K562 (cell line): ENCODE data around the gene ANO8. TPM values are rescaled to one million over a fixed set of nuclear protein-coding genes. Genes with fewer than 3 reads are reported as not detected.

Experiments
- CREM ChIP-seq: IDR thresholded peaks from 2 replicates; pipeline ENCODE4 v1.6.1; 2014; ENCODE audit warnings: antibody characterized with exemption, low read depth
- E2F3 ChIP-seq: fragments of 250-450 bp; sonication (Bioruptor Pico); IDR thresholded peaks from 2 replicates; pipeline ENCODE4 v1.4.0; 2020; ENCODE audit warnings: mild to moderate bottlenecking
- FIP1L1 ChIP-seq: fragments of 200-400 bp; formaldehyde crosslinking; IDR thresholded peaks from 2 replicates; pipeline ENCODE4 v1.6.1; 2018; ENCODE audit warnings: mild to moderate bottlenecking, low read depth, low read length; ENCODE audit not compliant: poor library complexity, severe bottlenecking
- FOXA3 ChIP-seq, 2 experiments: fragments of 450-650 bp in 1 of 2; sonication (generic) in 1 of 2; formaldehyde crosslinking; IDR thresholded peaks in 1 of 2; conservative IDR thresholded peaks in 1 of 2; 2 replicates each; pipeline versions ENCODE4 v1.4.0 to v1.8.0; 2020 to 2022; ENCODE audit warnings: mild to moderate bottlenecking in 2 of 2, missing genetic modification reagents in 1 of 2
- LEF1 ChIP-seq: fragments of 450-650 bp; IDR thresholded peaks from 2 replicates; pipeline ENCODE4 v1.6.1; 2016; ENCODE audit warnings: mild to moderate bottlenecking
- PREB ChIP-seq: sonication (generic); formaldehyde crosslinking; IDR thresholded peaks from 2 replicates; pipeline ENCODE4 v1.8.1; 2023; ENCODE audit warnings: mild to moderate bottlenecking, missing genetic modification reagents
- SETDB1 ChIP-seq: IDR thresholded peaks from one replicate; pipeline ENCODE4 v1.6.1; 2012; ENCODE audit warnings: low read length, control low read depth, inconsistent platforms
- SMARCA4 ChIP-seq: fragments of 450-650 bp; IDR thresholded peaks from 2 replicates; pipeline ENCODE4 v1.6.1; 2016
- SREBF1 ChIP-seq: fragments of 150-350 bp; IDR thresholded peaks from 2 replicates; pipeline ENCODE4 v1.6.1; 2014; ENCODE audit warnings: antibody characterized with exemption, low read depth, low read length, borderline replicate concordance
- THAP7 ChIP-seq: fragments of 250-450 bp; sonication (Bioruptor Pico); IDR thresholded peaks from 2 replicates; pipeline ENCODE4 v1.5.0; 2021
- TRIM28 ChIP-seq: fragments of 450-650 bp; IDR thresholded peaks from 2 replicates; pipeline ENCODE4 v1.6.1; 2017
- XRCC4 ChIP-seq: IDR thresholded peaks from one replicate; pipeline ENCODE4 v1.6.1; 2011; ENCODE audit not compliant: insufficient read depth, insufficient read length; ENCODE audit errors: extremely low read depth
- ZKSCAN1 ChIP-seq: fragments of 150-350 bp; IDR thresholded peaks from 2 replicates; pipeline ENCODE4 v1.6.1; 2016; ENCODE audit warnings: low read depth, low read length
- ZNF318 ChIP-seq, 2 experiments: fragments of 450-650 bp; IDR thresholded peaks; 2 replicates each; pipeline ENCODE4 v1.6.1; 2016; ENCODE audit warnings: mild to moderate bottlenecking in 2 of 2, borderline replicate concordance in 1 of 2, low read depth in 1 of 2, moderate library complexity in 1 of 2
- ZNF444 ChIP-seq: fragments of 250-450 bp; sonication (Bioruptor Pico); IDR thresholded peaks from 2 replicates; pipeline ENCODE4 v1.4.0; 2020; ENCODE audit warnings: mild to moderate bottlenecking, moderate library complexity
- polyA plus RNA-seq, 8 experiments: library from polyadenylated mRNA; depleted of rRNA in 4 of 8; stranded (reverse) in 5 of 8; unstranded in 3 of 8; fragments of >200 nt; fragmentation: Nextera tagmentation in 2 of 8; fragmentation: Illumina TruSeq in 1 of 8; extraction: Ambion mirVana in 2 of 8; extraction: Trizol in 1 of 8; gene quantifications; 2 replicates each; pipeline versions ENCODE4 v1.2.1 to v1.2.3, GENCODE V29; 2011 to 2014; ENCODE audit warnings: inconsistent platforms in 1 of 8, missing spikeins in 1 of 8
- total RNA-seq, 7 experiments: library from RNA; depleted of rRNA in 6 of 7; stranded (reverse); fragments of >200 nt in 6 of 7; fragmentation: Illumina TruSeq in 2 of 7; extraction: Trizol in 2 of 7; gene quantifications; 2 replicates each; pipeline versions ENCODE4 v1.2.1 to v1.2.3, GENCODE V29; 2011 to 2021; ENCODE audit warnings: low replicate concordance in 1 of 7
- TF ChIP-seq, protein P1 (sequence below): IDR thresholded peaks from 2 replicates; pipeline ENCODE4 v1.6.1; 2011; ENCODE audit warnings: borderline replicate concordance, low read depth, mild to moderate bottlenecking, moderate library complexity, low read length; ENCODE audit not compliant: insufficient read depth, poor library complexity, severe bottlenecking

ANO8 gene
- total and polyA plus RNA-seq, 9 of the 15 experiments (the other 6 are each of a cell fraction or from before 2014, with no cell fraction given) = 0.07 to 7.6 (median 2.3) TPM; not detected in 1

DNA sequence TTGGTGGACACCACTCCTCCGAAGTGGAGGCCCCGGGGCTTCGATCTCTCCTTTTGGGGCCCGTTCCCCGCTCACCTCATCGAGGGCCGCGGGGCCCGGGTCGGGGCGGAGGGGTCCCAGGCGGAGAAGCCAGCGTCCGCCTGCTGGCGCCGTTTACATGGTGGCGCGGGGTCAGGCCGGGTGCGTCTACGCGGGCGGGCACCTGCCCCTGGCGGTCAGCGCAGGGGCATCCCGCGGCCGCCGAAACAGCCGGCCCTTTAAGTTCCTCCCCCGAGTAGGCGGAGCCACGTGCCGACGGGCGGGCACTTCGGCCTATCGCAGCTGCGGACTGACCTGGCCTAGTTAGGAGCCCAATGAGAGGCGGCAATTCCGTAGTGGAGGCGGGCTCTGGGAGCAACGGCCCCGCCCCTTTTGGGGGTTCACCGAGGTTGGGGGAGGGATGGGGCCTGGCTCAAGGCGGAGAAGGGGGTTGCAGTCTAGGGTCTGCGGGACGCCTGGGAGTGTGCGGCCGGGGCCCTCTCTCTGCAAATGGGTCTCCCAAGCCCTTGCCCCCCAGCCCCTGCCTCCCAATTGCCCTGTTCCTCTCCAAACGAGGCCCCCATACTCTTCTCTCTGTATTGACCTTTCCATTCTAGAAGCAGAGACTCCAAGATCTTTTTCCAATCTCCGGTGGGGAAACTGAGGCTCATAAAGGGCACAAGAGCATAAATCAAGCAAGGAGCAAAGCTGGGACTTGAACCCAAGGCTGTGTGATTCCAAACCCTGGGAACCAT, 31.3 kb downstream of the ANO8 start, which contains the start of gene ABHD8 (continued):
- TF ChIP-seq ZNF318 (IDR thresholded peaks at IDR 0.05; ENCODE audit: borderline replicate concordance in 1 of 2, low read depth in 1 of 2) (no peak), SETDB1 (no peak), SMARCA4 (no peak), FOXA3 (CRISPR knock-in tag; conservative IDR thresholded peaks at IDR 0.05 in 1 of 2, IDR thresholded peaks at IDR 0.05 in 1 of 2) (peak in 1 of 2 experiments; percentile 72; a peak in 1 of 4 replicates), FIP1L1 (peak; percentile 64), CREM (peak; percentile 91), LEF1 (no peak), TRIM28 (no peak), PREB (CRISPR knock-in tag) (no peak), ZKSCAN1 (no peak), E2F3 (CRISPR knock-in tag) (no peak), SREBF1 (no peak), ZNF444 (CRISPR knock-in tag) (no peak), THAP7 (CRISPR knock-in tag) (no peak), XRCC4 (no peak)
- TF ChIP-seq, protein P1, sequence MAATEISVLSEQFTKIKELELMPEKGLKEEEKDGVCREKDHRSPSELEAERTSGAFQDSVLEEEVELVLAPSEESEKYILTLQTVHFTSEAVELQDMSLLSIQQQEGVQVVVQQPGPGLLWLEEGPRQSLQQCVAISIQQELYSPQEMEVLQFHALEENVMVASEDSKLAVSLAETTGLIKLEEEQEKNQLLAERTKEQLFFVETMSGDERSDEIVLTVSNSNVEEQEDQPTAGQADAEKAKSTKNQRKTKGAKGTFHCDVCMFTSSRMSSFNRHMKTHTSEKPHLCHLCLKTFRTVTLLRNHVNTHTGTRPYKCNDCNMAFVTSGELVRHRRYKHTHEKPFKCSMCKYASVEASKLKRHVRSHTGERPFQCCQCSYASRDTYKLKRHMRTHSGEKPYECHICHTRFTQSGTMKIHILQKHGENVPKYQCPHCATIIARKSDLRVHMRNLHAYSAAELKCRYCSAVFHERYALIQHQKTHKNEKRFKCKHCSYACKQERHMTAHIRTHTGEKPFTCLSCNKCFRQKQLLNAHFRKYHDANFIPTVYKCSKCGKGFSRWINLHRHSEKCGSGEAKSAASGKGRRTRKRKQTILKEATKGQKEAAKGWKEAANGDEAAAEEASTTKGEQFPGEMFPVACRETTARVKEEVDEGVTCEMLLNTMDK = peak; percentile 85
